ENCODE data around the gene KMO.
A peak's percentile ranks its signal among the peaks of the same experiment; 100 is the strongest.

- TF ChIP-seq CTCF (IDR thresholded peaks at IDR 0.05), result peak in 1 of 4 experiments; percentile 14
- peak; percentile 89 to 95 for TF ChIP-seq POLR2A (IDR thresholded peaks at IDR 0.05)
Measured at GRCh38 chr1:241519308-241520079, 12.7 kb upstream of the KMO start, which contains the start of gene FH.

Data from uterus (tissue), 2 donors.